ENCODE results near the gene PLEKHM2. TPM values are rescaled to one million over a fixed set of nuclear protein-coding genes. Genes with fewer than 3 reads are reported as not detected.

Gene PLEKHM2
- total and polyA plus RNA-seq, 2 of the 8 experiments (the other 6 are each of a cell fraction or from before 2014, with no cell fraction given), result 38.3 to 47.6 TPM

- Histone ChIP-seq H3K79me1 (ENCODE audit: low read depth, low read length) (peaks cover 5% of the 10 kb centered on the region), H3K18ac (ENCODE audit: extremely low read depth, low read length) (no peak overlapping the region), H3K4ac (replicated peaks; ENCODE audit: insufficient read length, low read depth, low read length) (no peak overlapping the region), H2BK5ac (ENCODE audit: low read depth, low read length) (no peak overlapping the region), H3K4me1 (replicated peaks in 1 of 4; ENCODE audit: control insufficient read depth in 3 of 4, insufficient read depth in 4 of 4, low read length in 3 of 4) (no peaks in the 10 kb centered on the region), H3K23ac (ENCODE audit: insufficient read length) (no peak overlapping the region), H3K4me2 (ENCODE audit: insufficient read depth in 1 of 2, low read depth in 2 of 2, low read length in 2 of 2) (no peak overlapping the region), H3K9ac (replicated peaks in 1 of 4; ENCODE audit: extremely low read depth in 1 of 4, low read depth in 3 of 4, low read length in 3 of 4) (no peak overlapping the region), H4K8ac (ENCODE audit: extremely low read depth, insufficient read depth, low read length) (no peak overlapping the region), H2AK5ac (ENCODE audit: low read depth, low read length) (no peak overlapping the region), H3K14ac (ENCODE audit: insufficient read length) (no peak overlapping the region), H3K79me2 (ENCODE audit: control insufficient read depth in 1 of 2, insufficient read depth in 2 of 2, low read length in 2 of 2) (peaks cover 0 to 2% of the 10 kb centered on the region in 2 experiments; a peak in 1 of 4 replicates), H3K23me2 (ENCODE audit: low read depth, low read length) (no peaks in the 10 kb centered on the region), H3K36me3 (ENCODE audit: control insufficient read depth in 2 of 4, insufficient read depth in 4 of 4, low read length in 3 of 4) (no peaks in the 10 kb centered on the region), H4K91ac (replicated peaks; ENCODE audit: insufficient read length, low read length) (no peak overlapping the region), H4K20me1 (replicated peaks in 1 of 2; ENCODE audit: control insufficient read depth in 1 of 2, insufficient read depth in 2 of 2, low read length in 2 of 2) (peaks cover 3 to 6% of the 10 kb centered on the region in 2 experiments), H3K9me3 (ENCODE audit: insufficient read depth in 2 of 2, low read depth in 1 of 2, low read length in 1 of 2) (no peaks in the 10 kb centered on the region), H3K56ac (replicated peaks; ENCODE audit: insufficient read length, low read depth, low read length) (no peak overlapping the region), H2BK120ac (replicated peaks; ENCODE audit: low read depth, low read length) (no peak overlapping the region), H2BK20ac (ENCODE audit: low read length) (no peak overlapping the region), H4K5ac (ENCODE audit: insufficient read length, low read depth, low read length) (no peak overlapping the region), H2BK12ac (ENCODE audit: low read depth, low read length) (no peak overlapping the region), H2AFZ (ENCODE audit: low read length) (no peak overlapping the region), H3K27ac (ENCODE audit: low read depth, low read length) (no peak overlapping the region), H3K4me3 (ENCODE audit: extremely low read depth in 1 of 4, insufficient read depth in 2 of 4, low read depth in 3 of 4, low read length in 4 of 4) (no peak overlapping the region), H3K27me3 (replicated peaks in 1 of 4; ENCODE audit: control insufficient read depth in 3 of 4, extremely low read depth in 1 of 4, insufficient read depth in 3 of 4, low read length in 3 of 4) (no peaks in the 10 kb centered on the region), H2BK15ac (ENCODE audit: low read length) (no peak overlapping the region)
- TF ChIP-seq BCL11A (IDR thresholded peaks at IDR 0.05; ENCODE audit: low read depth in 2 of 2, low read length in 2 of 2), result no peak
- no peak for TF ChIP-seq KDM4A (IDR thresholded peaks at IDR 0.05; ENCODE audit: low read depth, low read length, severe bottlenecking)
- no peak for TF ChIP-seq CEBPB (IDR thresholded peaks at IDR 0.05; ENCODE audit: low read depth, low read length)
- FAIRE-seq (no peak), DNase-seq (ENCODE audit: low read depth in 1 of 2, low spot score in 2 of 2) (no peak)
- ChIA-PET CTCF (ENCODE audit: partially characterized antibody) (interaction anchor here (0.8 to 1.3 kb wide), 4 partner anchors 29 to 344 kb away, joined by 3 to 4 read pairs (median 3); no protein-coding TSS in a partner anchor), POLR2A (ENCODE audit: partially characterized antibody) (no interaction called here)
- 84% methylated on average over 6 of the region's 6 CpGs; no CpG with 5 or more reads in 1 of the 2 experiments for WGBS, 2 experiments (ENCODE audit: extremely low coverage in 1 of 2, insufficient coverage in 1 of 2, insufficient read length in 1 of 2, insufficient replicate concordance in 2 of 2, low coverage in 1 of 2, low lambda C conversion rate in 2 of 2, missing lambda C conversion rate in 1 of 2)
Measured at GRCh38 chr1:15700508-15700907, 16.4 kb downstream of the PLEKHM2 start.

Measured in H1 (cell line).